Caco-2 (cell line): ENCODE results near the gene LRRN1. TPM values are rescaled to one million over a fixed set of nuclear protein-coding genes. Genes with fewer than 3 reads are reported as not detected.
"Not testable (repeated sequence)": the region's sequence is repeated elsewhere in the genome, so short reads cannot be mapped to it uniquely, and the experiment has no call there.

ENCODE experiments used
- BruUV-seq: library from RNA; stranded (reverse); fragments of 400-500 nt; replicated peaks from 2 replicates; lab custom pipeline; 2021; lab: Mats Ljungman, UMichigan
- CTCF ChIA-PET: fragments of 300-600 bp; sonication (Branson Sonifier 250); formaldehyde crosslinking; loops from one replicate; lab custom pipeline; 2022; ENCODE audit warnings: antibody characterized with exemption; lab: Charles Lee
- POLR2A ChIA-PET: fragments of 300-600 bp; sonication (Branson Sonifier 250); formaldehyde crosslinking; loops from one replicate; lab custom pipeline; 2022; ENCODE audit warnings: antibody characterized with exemption; lab: Charles Lee
- DNase-seq, 2 experiments: peaks; one replicate each; pipeline versions ENCODE4 v3.0.0 to v3.0.0-alpha.2; 2020 to 2022
- H3K27me3 ChIP-seq: replicated peaks from 2 replicates; pipeline ENCODE4 v1.6.0; 2011; ENCODE audit warnings: low read length; ENCODE audit not compliant: control insufficient read depth, insufficient read depth
- H3K36me3 ChIP-seq: 2 replicates; pipeline ENCODE4 v1.5.1; 2011; ENCODE audit warnings: low read length; ENCODE audit not compliant: control insufficient read depth, insufficient read depth
- H3K4me1 ChIP-seq: fragments of 250-450 bp; sonication (Bioruptor Pico); 2 replicates; pipeline ENCODE4 v1.5.1; 2020; ENCODE audit warnings: mild to moderate bottlenecking
- H3K4me3 ChIP-seq: 2 replicates; pipeline ENCODE4 v1.5.1; 2011; ENCODE audit warnings: low read depth, mild to moderate bottlenecking, control low read depth, low read length
- H3K9me3 ChIP-seq: fragments of 250-450 bp; sonication (Bioruptor Pico); 2 replicates; pipeline ENCODE4 v1.5.1; 2020; ENCODE audit warnings: mild to moderate bottlenecking, moderate library complexity
- H3K27ac Mint-ChIP-seq: one replicate; pipeline ENCODE4 v1.8.0; 2022; ENCODE audit warnings: mixed read lengths; ENCODE audit not compliant: unreplicated experiment
- H3K27me3 Mint-ChIP-seq: one replicate; pipeline ENCODE4 v1.8.0; 2022; ENCODE audit warnings: mixed read lengths; ENCODE audit not compliant: insufficient read depth, unreplicated experiment
- H3K36me3 Mint-ChIP-seq: one replicate; pipeline ENCODE4 v1.8.0; 2022; ENCODE audit warnings: mild to moderate bottlenecking, mixed read lengths; ENCODE audit not compliant: insufficient read depth, unreplicated experiment
- H3K4me1 Mint-ChIP-seq: one replicate; pipeline ENCODE4 v1.8.0; 2022; ENCODE audit warnings: low read depth, mixed read lengths; ENCODE audit not compliant: unreplicated experiment
- H3K4me3 Mint-ChIP-seq: one replicate; pipeline ENCODE4 v1.8.0; 2022; ENCODE audit warnings: mild to moderate bottlenecking, moderate library complexity, mixed read lengths; ENCODE audit not compliant: unreplicated experiment
- H3K9me3 Mint-ChIP-seq: one replicate; pipeline ENCODE4 v1.8.0; 2022; ENCODE audit warnings: mixed read lengths; ENCODE audit not compliant: unreplicated experiment
- intact Hi-C: fragments of 100-400 bp; cut with micrococcal nuclease; formaldehyde crosslinking; loops from one replicate; pipeline ENCODE4 v1.10.0; 2022; ENCODE audit not compliant: unreplicated experiment
- total RNA-seq: library from RNA; stranded (reverse); gene quantifications from 2 replicates; pipeline ENCODE4 v1.2.3, GENCODE V29; 2022
- TF ChIP-seq, protein P1 (sequence below), 2 experiments: fragments of 200-600 bp in 1 of 2; IDR thresholded peaks; 1 replicate in 1 of 2; 2 replicates in 1 of 2; pipeline versions ENCODE4 v1.5.1 to v1.8.0; 2011 to 2022; ENCODE audit warnings: antibody characterized with exemption in 1 of 2, control low read depth in 1 of 2, inconsistent platforms in 1 of 2, low read depth in 1 of 2, low read length in 1 of 2, mild to moderate bottlenecking in 1 of 2, moderate library complexity in 1 of 2; ENCODE audit not compliant: insufficient read depth in 1 of 2, severe bottlenecking in 1 of 2, unreplicated experiment in 1 of 2

LRRN1 gene
- total RNA-seq, 1 experiment from 2014 or later: 0.84 TPM

DNA sequence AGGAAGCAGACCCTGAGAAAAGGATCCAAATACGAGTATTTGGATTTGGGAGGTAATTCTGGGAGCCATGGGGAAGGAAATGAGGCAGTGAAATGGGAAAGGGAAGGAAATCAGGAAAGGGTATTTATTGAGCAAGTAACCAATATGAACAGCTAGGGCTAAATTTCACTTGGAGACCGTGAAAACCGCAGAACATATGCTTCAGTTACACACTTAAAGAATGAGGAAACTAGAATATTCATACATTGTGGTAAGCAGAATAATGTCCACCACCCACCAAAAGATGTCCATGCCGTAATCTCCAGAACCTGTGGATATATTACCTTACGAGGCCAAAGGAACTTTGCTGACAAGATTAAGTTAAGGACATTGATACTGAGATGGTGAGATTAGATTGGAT lies 63.3 kb downstream of the LRRN1 start:
- intact Hi-C loops: no loop called here

DNA sequence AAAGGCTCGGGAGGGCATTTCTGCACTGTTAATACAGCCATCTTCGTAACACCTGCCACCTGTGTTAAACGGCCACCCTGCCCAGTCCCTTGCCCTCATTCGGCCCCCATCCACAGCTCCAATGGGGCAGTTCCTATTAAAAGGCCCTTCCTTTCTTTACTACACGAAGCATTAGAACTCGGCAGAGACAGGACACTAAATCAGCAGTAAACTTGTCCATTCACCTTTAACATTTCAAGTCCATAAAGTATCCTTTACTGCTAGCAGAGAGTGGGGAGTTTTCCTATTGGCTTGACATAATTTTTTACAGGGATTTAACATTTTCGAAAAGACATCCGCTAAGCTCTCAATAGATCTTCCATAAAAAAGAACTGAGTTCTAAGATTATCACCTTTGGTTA lies 76.3 kb downstream of the LRRN1 start:
- Mint-ChIP-seq H3K27ac (no peak overlapping the region), H3K36me3 (no peaks in the 10 kb centered on the region), H3K9me3 (no peaks in the 10 kb centered on the region), H3K4me3 (no peak overlapping the region), H3K27me3 (no peaks in the 10 kb centered on the region), H3K4me1 (no peaks in the 10 kb centered on the region)
- no peak for DNase-seq
- no peaks in the 10 kb centered on the region; the same call in 1 of the 2 replicates for H3K27me3 ChIP-seq
- no peak overlapping the region for H3K4me3 ChIP-seq
- no peaks in the 10 kb centered on the region for H3K9me3 ChIP-seq
- TF ChIP-seq, protein P1, sequence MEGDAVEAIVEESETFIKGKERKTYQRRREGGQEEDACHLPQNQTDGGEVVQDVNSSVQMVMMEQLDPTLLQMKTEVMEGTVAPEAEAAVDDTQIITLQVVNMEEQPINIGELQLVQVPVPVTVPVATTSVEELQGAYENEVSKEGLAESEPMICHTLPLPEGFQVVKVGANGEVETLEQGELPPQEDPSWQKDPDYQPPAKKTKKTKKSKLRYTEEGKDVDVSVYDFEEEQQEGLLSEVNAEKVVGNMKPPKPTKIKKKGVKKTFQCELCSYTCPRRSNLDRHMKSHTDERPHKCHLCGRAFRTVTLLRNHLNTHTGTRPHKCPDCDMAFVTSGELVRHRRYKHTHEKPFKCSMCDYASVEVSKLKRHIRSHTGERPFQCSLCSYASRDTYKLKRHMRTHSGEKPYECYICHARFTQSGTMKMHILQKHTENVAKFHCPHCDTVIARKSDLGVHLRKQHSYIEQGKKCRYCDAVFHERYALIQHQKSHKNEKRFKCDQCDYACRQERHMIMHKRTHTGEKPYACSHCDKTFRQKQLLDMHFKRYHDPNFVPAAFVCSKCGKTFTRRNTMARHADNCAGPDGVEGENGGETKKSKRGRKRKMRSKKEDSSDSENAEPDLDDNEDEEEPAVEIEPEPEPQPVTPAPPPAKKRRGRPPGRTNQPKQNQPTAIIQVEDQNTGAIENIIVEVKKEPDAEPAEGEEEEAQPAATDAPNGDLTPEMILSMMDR (IDR thresholded peaks at IDR 0.05; ENCODE audit: insufficient read depth in 1 of 2, low read depth in 1 of 2, low read length in 1 of 2, severe bottlenecking in 1 of 2, unreplicated experiment in 1 of 2): no peak
- BruUV-seq: no TSS peak
- ChIA-PET POLR2A (no interaction called here), CTCF (no interaction called here)
- intact Hi-C loops: no loop called here
- H3K4me1 ChIP-seq: no peaks in the 10 kb centered on the region
- H3K36me3 ChIP-seq: no peaks in the 10 kb centered on the region

More for the DNA sequence above, 63.3 kb downstream of the LRRN1 start:
- H3K4me3 Mint-ChIP-seq: no peak overlapping the region
- Histone ChIP-seq H3K9me3 (no peaks in the 10 kb centered on the region), H3K4me3 (no peak overlapping the region), H3K27me3 (no peaks in the 10 kb centered on the region), H3K4me1 (no peaks in the 10 kb centered on the region), H3K36me3 (no peaks in the 10 kb centered on the region)
- H3K36me3 Mint-ChIP-seq: no peaks in the 10 kb centered on the region
- CTCF ChIA-PET: no interaction called here
- no peak for DNase-seq
- no peak overlapping the region for H3K27ac Mint-ChIP-seq
- no peaks in the 10 kb centered on the region for H3K4me1 Mint-ChIP-seq
- no peaks in the 10 kb centered on the region for H3K27me3 Mint-ChIP-seq
- POLR2A ChIA-PET: no interaction called here
- no peaks in the 10 kb centered on the region for H3K9me3 Mint-ChIP-seq
- TF ChIP-seq, protein P1 (IDR thresholded peaks at IDR 0.05; ENCODE audit: insufficient read depth in 1 of 2, low read depth in 1 of 2, low read length in 1 of 2, severe bottlenecking in 1 of 2, unreplicated experiment in 1 of 2): no peak
- no TSS peak for BruUV-seq

DNA sequence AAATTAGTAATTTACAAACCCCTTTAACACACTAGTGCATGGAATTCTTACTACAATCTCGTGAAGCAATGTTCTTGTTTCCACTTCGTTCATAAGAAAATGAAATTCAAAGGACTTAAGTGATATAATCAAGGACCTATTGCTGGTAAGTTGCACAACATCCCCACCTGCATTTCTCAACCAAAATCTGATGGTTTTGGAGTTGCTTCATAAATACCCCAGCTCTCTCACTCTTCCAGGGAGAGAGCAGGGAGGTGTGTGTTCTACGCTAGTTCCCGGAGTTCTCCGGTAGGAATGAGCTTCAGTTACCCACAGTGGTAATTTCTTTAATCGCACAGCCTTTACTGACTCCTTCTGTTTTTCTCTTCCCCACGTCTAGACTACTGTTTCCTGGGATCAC lies 81.8 kb downstream of the LRRN1 start:
- H3K27me3 Mint-ChIP-seq: peaks cover 5% of the 10 kb centered on the region
- Histone ChIP-seq H3K36me3 (no peaks in the 10 kb centered on the region), H3K27me3 (no peaks in the 10 kb centered on the region; the same call in 1 of the 2 replicates), H3K4me3 (no peak overlapping the region), H3K9me3 (no peaks in the 10 kb centered on the region), H3K4me1 (no peaks in the 10 kb centered on the region)
- TF ChIP-seq, protein P1 (IDR thresholded peaks at IDR 0.05; ENCODE audit: insufficient read depth in 1 of 2, low read depth in 1 of 2, low read length in 1 of 2, severe bottlenecking in 1 of 2, unreplicated experiment in 1 of 2): no peak
- no peak overlapping the region for H3K27ac Mint-ChIP-seq
- BruUV-seq: no TSS peak
- ChIA-PET POLR2A (no interaction called here), CTCF (no interaction called here)
- H3K36me3 Mint-ChIP-seq: no peaks in the 10 kb centered on the region
- no peaks in the 10 kb centered on the region for H3K9me3 Mint-ChIP-seq
- no peak for DNase-seq
- no peak overlapping the region for H3K4me3 Mint-ChIP-seq
- intact Hi-C loops: no loop called here
- no peaks in the 10 kb centered on the region for H3K4me1 Mint-ChIP-seq

DNA sequence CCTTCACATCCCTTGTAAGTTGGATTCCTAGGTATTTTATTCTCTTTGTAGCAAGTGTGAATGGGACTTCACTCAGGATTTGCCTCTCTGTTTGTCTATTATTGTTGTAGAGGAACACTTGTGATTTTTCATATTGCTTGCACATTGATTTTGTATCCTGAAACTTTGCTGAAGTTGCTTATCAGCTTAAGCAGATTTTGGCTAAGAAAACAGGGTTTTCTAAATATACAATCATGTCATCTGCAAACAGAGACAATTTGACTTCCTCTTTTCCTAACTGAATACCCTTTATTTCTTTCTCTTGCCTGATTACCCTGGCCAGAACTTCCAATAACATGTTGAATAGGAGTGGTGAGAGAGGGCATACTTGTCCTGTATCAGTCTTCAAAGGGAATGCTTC lies 88.1 kb downstream of the LRRN1 start:
- H3K9me3 Mint-ChIP-seq, H3K36me3 Mint-ChIP-seq, H3K27ac Mint-ChIP-seq, H3K27me3 ChIP-seq, H3K27me3 Mint-ChIP-seq, DNase-seq, H3K4me1 Mint-ChIP-seq, BruUV-seq, H3K9me3 ChIP-seq, CTCF ChIA-PET, H3K36me3 ChIP-seq, H3K4me1 ChIP-seq, intact Hi-C loops, POLR2A ChIA-PET, H3K4me3 Mint-ChIP-seq, H3K4me3 ChIP-seq: not testable (repeated sequence)
